Measurements from ENCODE around the gene RFWD3.

- TF ChIP-seq CTCF (IDR thresholded peaks at IDR 0.05) (no peak), EP300 (IDR thresholded peaks at IDR 0.05) (no peak), POLR2A (IDR thresholded peaks at IDR 0.05) (no peak), POLR2AphosphoS5 (IDR thresholded peaks at IDR 0.05) (no peak)
Observed at GRCh38 chr16:74659041-74659440, 7.6 kb downstream of the RFWD3 start.
